ENCODE results near the gene RBSN.

Gene RBSN

GRCh38 chr3:15038306-15038705 lies 60.6 kb downstream of the RBSN start:
- H3K9me3 ChIP-seq (ENCODE audit: low read length) = no peaks in the 10 kb centered on the region
- H3K27me3 ChIP-seq (ENCODE audit: control insufficient read depth in 1 of 2, insufficient read depth in 2 of 2, low read length in 2 of 2) = no peaks in the 10 kb centered on the region
- no peak overlapping the region for H3K9ac ChIP-seq (ENCODE audit: low read length)
- H3K4me1 ChIP-seq (ENCODE audit: insufficient read depth, low read length) = no peaks in the 10 kb centered on the region
- peaks cover 73% of the 10 kb centered on the region for H3K36me3 ChIP-seq (ENCODE audit: insufficient read depth, low read length)
- no peak overlapping the region for H3K4me3 ChIP-seq (ENCODE audit: low read depth in 1 of 2, low read length in 2 of 2)
- no peak overlapping the region for H3K27ac ChIP-seq (ENCODE audit: low read depth, low read length)

GRCh38 chr3:15033103-15033502 lies 65.8 kb downstream of the RBSN start:
- Histone ChIP-seq H3K9ac (ENCODE audit: low read length) (no peak overlapping the region), H3K36me3 (ENCODE audit: insufficient read depth, low read length) (peaks cover 77% of the 10 kb centered on the region), H3K4me1 (ENCODE audit: insufficient read depth, low read length) (no peaks in the 10 kb centered on the region), H3K4me3 (ENCODE audit: low read depth in 1 of 2, low read length in 2 of 2) (no peak overlapping the region), H3K9me3 (ENCODE audit: low read length) (no peaks in the 10 kb centered on the region), H3K27me3 (ENCODE audit: control insufficient read depth in 1 of 2, insufficient read depth in 2 of 2, low read length in 2 of 2) (no peaks in the 10 kb centered on the region), H3K27ac (ENCODE audit: low read depth, low read length) (no peak overlapping the region)

DNA sequence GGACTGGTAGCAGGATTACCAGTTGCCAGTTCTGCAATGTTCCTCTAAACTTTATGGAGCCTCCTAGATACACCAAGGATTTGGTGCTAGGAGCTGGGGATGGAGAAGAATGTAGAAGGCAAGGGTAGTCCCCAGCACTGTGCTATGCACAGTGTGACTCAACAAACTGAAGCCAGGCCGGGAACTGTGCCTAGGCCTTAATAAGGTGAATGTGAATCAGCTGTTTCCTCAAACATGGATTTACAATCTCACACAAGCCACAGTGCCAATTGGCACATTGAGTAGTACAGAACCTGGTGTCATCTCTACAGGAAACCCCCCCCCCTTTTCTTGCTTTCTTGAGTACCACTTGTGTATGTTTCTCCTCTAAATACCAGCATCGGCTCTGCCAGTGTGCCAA lies 66.3 kb downstream of the RBSN start:
- Histone ChIP-seq H3K27me3 (ENCODE audit: control insufficient read depth in 1 of 2, insufficient read depth in 2 of 2, low read length in 2 of 2) (no peaks in the 10 kb centered on the region), H3K4me1 (ENCODE audit: insufficient read depth, low read length) (no peaks in the 10 kb centered on the region), H3K9me3 (ENCODE audit: low read length) (no peaks in the 10 kb centered on the region), H3K4me3 (ENCODE audit: low read depth in 1 of 2, low read length in 2 of 2) (no peak overlapping the region), H3K27ac (ENCODE audit: low read depth, low read length) (no peak overlapping the region), H3K36me3 (ENCODE audit: insufficient read depth, low read length) (peaks cover 76% of the 10 kb centered on the region), H3K9ac (ENCODE audit: low read length) (no peak overlapping the region)

- Histone ChIP-seq H3K9me3 (ENCODE audit: low read length) (no peaks in the 10 kb centered on the region), H3K4me3 (ENCODE audit: low read depth in 1 of 2, low read length in 2 of 2) (no peak overlapping the region), H3K4me1 (ENCODE audit: insufficient read depth, low read length) (no peaks in the 10 kb centered on the region), H3K27me3 (ENCODE audit: control insufficient read depth in 1 of 2, insufficient read depth in 2 of 2, low read length in 2 of 2) (no peaks in the 10 kb centered on the region), H3K36me3 (ENCODE audit: insufficient read depth, low read length) (peaks cover 75% of the 10 kb centered on the region), H3K27ac (ENCODE audit: low read depth, low read length) (no peak overlapping the region), H3K9ac (ENCODE audit: low read length) (no peak overlapping the region)
Measured at GRCh38 chr3:15029625-15030024, 69.3 kb downstream of the RBSN start.

- Histone ChIP-seq H3K9ac (ENCODE audit: low read length) (no peak overlapping the region), H3K27ac (ENCODE audit: low read depth, low read length) (no peak overlapping the region), H3K36me3 (ENCODE audit: insufficient read depth, low read length) (peaks cover 79% of the 10 kb centered on the region), H3K9me3 (ENCODE audit: low read length) (no peaks in the 10 kb centered on the region), H3K4me3 (ENCODE audit: low read depth in 1 of 2, low read length in 2 of 2) (no peak overlapping the region), H3K27me3 (ENCODE audit: control insufficient read depth in 1 of 2, insufficient read depth in 2 of 2, low read length in 2 of 2) (no peaks in the 10 kb centered on the region), H3K4me1 (ENCODE audit: insufficient read depth, low read length) (no peaks in the 10 kb centered on the region)
Measured at GRCh38 chr3:15023719-15024118, 75.2 kb downstream of the RBSN start.

- Histone ChIP-seq H3K27me3 (ENCODE audit: control insufficient read depth in 1 of 2, insufficient read depth in 2 of 2, low read length in 2 of 2) (no peaks in the 10 kb centered on the region), H3K9me3 (ENCODE audit: low read length) (no peaks in the 10 kb centered on the region), H3K36me3 (ENCODE audit: insufficient read depth, low read length) (peaks cover 74% of the 10 kb centered on the region), H3K27ac (ENCODE audit: low read depth, low read length) (no peak overlapping the region), H3K4me1 (ENCODE audit: insufficient read depth, low read length) (no peaks in the 10 kb centered on the region), H3K4me3 (ENCODE audit: low read depth in 1 of 2, low read length in 2 of 2) (no peak overlapping the region), H3K9ac (ENCODE audit: low read length) (no peak overlapping the region)
Measured at GRCh38 chr3:15023249-15023648, 75.7 kb downstream of the RBSN start.
